Measurements from ENCODE around the gene SLC2A4. TPM values are rescaled to one million over a fixed set of nuclear protein-coding genes. Genes with fewer than 3 reads are reported as not detected.

Gene SLC2A4
- polyA plus RNA-seq, 2 of the 4 experiments (the other 2 are of a cell fraction) = 0.16 to 0.17 TPM

GRCh38 chr17:7292729-7293128 is 11.2 kb downstream of the SLC2A4 start:
- ATAC-seq = no peak
- ChIA-PET POLR2A (interaction anchor here (1.9 kb wide), 1 partner anchor 12 kb away, joined by 5 read pairs; the partner anchor contains the start of gene SLC2A4), CTCF (interaction anchor here (0.7 to 6.3 kb wide), 10 partner anchors 8 to 247 kb away, joined by 3 to 97 read pairs (median 4); partner anchors contain the start of gene SLC2A4)
- Histone ChIP-seq H3K4me3 (no peak overlapping the region), H3K4me2 (no peak overlapping the region), H3K27ac (no peak overlapping the region), H3K9me3 (no peaks in the 10 kb centered on the region), H3K4me1 (peaks cover 22% of the 10 kb centered on the region; the same call in 2 of the 3 replicates)
- DNase-seq (ENCODE audit: low read depth in 1 of 2, low spot score in 1 of 2) = no peak
- TF ChIP-seq PBX3 (IDR thresholded peaks at IDR 0.05) (no peak), MAFK (IDR thresholded peaks at IDR 0.05; ENCODE audit: partially characterized antibody) (no peak), CBX2 (IDR thresholded peaks at IDR 0.05; ENCODE audit: borderline replicate concordance, low read depth) (no peak), USF2 (IDR thresholded peaks at IDR 0.05) (no peak), ZC3H11A (IDR thresholded peaks at IDR 0.05) (no peak), CBX8 (IDR thresholded peaks at IDR 0.05) (no peak), JUN (IDR thresholded peaks at IDR 0.05) (no peak), FOSL2 (IDR thresholded peaks at IDR 0.05) (no peak), FOSL2 (CRISPR knock-in tag; IDR thresholded peaks at IDR 0.05) (no peak), MYC (IDR thresholded peaks at IDR 0.05; ENCODE audit: borderline replicate concordance, low read length) (no peak), ZSCAN20 (CRISPR knock-in tag; IDR thresholded peaks at IDR 0.05) (no peak), POLR2A (IDR thresholded peaks at IDR 0.05; ENCODE audit: low read length) (no peak), GATA3 (IDR thresholded peaks at IDR 0.05; ENCODE audit: borderline replicate concordance) (no peak), NPAS2 (CRISPR knock-in tag; IDR thresholded peaks at IDR 0.05; ENCODE audit: borderline replicate concordance) (no peak)
- TF ChIP-seq, protein P1, sequence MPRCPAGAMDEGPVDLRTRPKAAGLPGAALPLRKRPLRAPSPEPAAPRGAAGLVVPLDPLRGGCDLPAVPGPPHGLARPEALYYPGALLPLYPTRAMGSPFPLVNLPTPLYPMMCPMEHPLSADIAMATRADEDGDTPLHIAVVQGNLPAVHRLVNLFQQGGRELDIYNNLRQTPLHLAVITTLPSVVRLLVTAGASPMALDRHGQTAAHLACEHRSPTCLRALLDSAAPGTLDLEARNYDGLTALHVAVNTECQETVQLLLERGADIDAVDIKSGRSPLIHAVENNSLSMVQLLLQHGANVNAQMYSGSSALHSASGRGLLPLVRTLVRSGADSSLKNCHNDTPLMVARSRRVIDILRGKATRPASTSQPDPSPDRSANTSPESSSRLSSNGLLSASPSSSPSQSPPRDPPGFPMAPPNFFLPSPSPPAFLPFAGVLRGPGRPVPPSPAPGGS (IDR thresholded peaks at IDR 0.05) = no peak
- TF ChIP-seq, protein P2, sequence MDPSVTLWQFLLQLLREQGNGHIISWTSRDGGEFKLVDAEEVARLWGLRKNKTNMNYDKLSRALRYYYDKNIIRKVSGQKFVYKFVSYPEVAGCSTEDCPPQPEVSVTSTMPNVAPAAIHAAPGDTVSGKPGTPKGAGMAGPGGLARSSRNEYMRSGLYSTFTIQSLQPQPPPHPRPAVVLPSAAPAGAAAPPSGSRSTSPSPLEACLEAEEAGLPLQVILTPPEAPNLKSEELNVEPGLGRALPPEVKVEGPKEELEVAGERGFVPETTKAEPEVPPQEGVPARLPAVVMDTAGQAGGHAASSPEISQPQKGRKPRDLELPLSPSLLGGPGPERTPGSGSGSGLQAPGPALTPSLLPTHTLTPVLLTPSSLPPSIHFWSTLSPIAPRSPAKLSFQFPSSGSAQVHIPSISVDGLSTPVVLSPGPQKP (IDR thresholded peaks at IDR 0.05; ENCODE audit: low read depth, low read length) = no peak
- TF ChIP-seq, protein P3, sequence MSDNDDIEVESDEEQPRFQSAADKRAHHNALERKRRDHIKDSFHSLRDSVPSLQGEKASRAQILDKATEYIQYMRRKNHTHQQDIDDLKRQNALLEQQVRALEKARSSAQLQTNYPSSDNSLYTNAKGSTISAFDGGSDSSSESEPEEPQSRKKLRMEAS (IDR thresholded peaks at IDR 0.05) = no peak
- no peak for FAIRE-seq
- 61% methylated on average over 6 of the region's 6 CpGs for WGBS (ENCODE audit: missing lambda C conversion rate)

DNA sequence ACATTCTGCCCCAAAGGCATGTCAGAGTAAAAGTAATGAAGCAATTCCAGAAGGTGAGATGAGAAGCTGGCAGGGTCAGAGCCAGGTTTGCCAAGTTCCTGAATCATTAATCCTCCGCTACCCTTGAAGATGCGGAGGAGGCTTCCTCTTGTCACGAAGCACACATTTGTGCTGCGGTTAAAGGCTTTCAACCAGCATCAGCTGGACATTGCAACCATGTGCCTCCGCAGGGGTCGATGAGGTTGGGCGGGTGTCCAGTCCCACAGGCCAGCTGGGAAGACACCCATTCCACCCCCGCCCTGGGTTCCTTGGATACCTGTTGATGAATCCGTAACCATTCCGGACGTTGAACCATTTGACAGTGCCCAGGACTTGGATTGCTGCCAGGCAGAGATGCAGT is 11.6 kb downstream of the SLC2A4 start:
- WGBS (ENCODE audit: missing lambda C conversion rate) = 92% methylated on average over 11 of the region's 11 CpGs
- Histone ChIP-seq H3K9me3 (no peaks in the 10 kb centered on the region), H3K4me3 (no peak overlapping the region), H3K4me1 (peaks cover 22% of the 10 kb centered on the region; the same call in 2 of the 3 replicates), H3K4me2 (no peak overlapping the region), H3K27ac (no peak overlapping the region)
- ChIA-PET POLR2A (interaction anchor here (1.9 kb wide), 1 partner anchor 12 kb away, joined by 5 read pairs; the partner anchor contains the start of gene SLC2A4), CTCF (interaction anchor here (0.7 to 6.3 kb wide), 7 partner anchors 8 to 248 kb away, joined by 3 to 97 read pairs (median 4); partner anchors contain the start of gene SLC2A4)
- FAIRE-seq = no peak
- no peak for DNase-seq (ENCODE audit: low read depth in 1 of 2, low spot score in 1 of 2)
- ATAC-seq = no peak
- TF ChIP-seq EHMT2 (IDR thresholded peaks at IDR 0.05; ENCODE audit: low read depth) = no peak
- no peak for TF ChIP-seq CBX8 (IDR thresholded peaks at IDR 0.05)
- no peak for TF ChIP-seq TFCP2L1 (CRISPR knock-in tag; IDR thresholded peaks at IDR 0.05)
- TF ChIP-seq NPAS2 (CRISPR knock-in tag; IDR thresholded peaks at IDR 0.05; ENCODE audit: borderline replicate concordance) = no peak
- no peak for TF ChIP-seq ZNF302 (CRISPR knock-in tag; IDR thresholded peaks at IDR 0.05)
- no peak for TF ChIP-seq TP53 (CRISPR knock-in tag; IDR thresholded peaks at IDR 0.05)
- TF ChIP-seq SREBF2 (IDR thresholded peaks at IDR 0.05) = no peak
- no peak for TF ChIP-seq RAD21 (conservative IDR thresholded peaks at IDR 0.05 in 1 of 2, IDR thresholded peaks at IDR 0.05 in 1 of 2)
- no peak for TF ChIP-seq CTCF (IDR thresholded peaks at IDR 0.05)
- TF ChIP-seq HMGXB4 (CRISPR knock-in tag; IDR thresholded peaks at IDR 0.05; ENCODE audit: borderline replicate concordance) = no peak
- TF ChIP-seq POLR2AphosphoS2 (conservative IDR thresholded peaks at IDR 0.05; ENCODE audit: low read length) = no peak
- no peak for TF ChIP-seq POLR2A (IDR thresholded peaks at IDR 0.05; ENCODE audit: low read length)
- no peak for TF ChIP-seq JUNB (IDR thresholded peaks at IDR 0.05)
- TF ChIP-seq, protein P1 (IDR thresholded peaks at IDR 0.05) = no peak
- TF ChIP-seq MAZ (IDR thresholded peaks at IDR 0.05; ENCODE audit: borderline replicate concordance, low read depth, low read length) = no peak
- TF ChIP-seq CHD4 (IDR thresholded peaks at IDR 0.05; ENCODE audit: borderline replicate concordance) = no peak
